ENCODE results near the gene TASP1.

GRCh38 chr20:13613917-13614316, 24.8 kb downstream of the TASP1 start:
- TF ChIP-seq SREBF2 (IDR thresholded peaks at IDR 0.05; ENCODE audit: low read length) (no peak), POLR2AphosphoS5 (IDR thresholded peaks at IDR 0.05; ENCODE audit: low read length) (no peak), NFXL1 (IDR thresholded peaks at IDR 0.05; ENCODE audit: borderline replicate concordance) (no peak), CEBPB (IDR thresholded peaks at IDR 0.05; ENCODE audit: borderline replicate concordance in 1 of 2, low read depth in 2 of 2, low read length in 2 of 2) (no peak), ZNF687 (IDR thresholded peaks at IDR 0.05) (no peak), RCOR1 (conservative IDR thresholded peaks at IDR 0.05; ENCODE audit: low read depth, low read length) (no peak), POLR2A (IDR thresholded peaks at IDR 0.05; ENCODE audit: low read depth, low read length) (no peak)
- TF ChIP-seq, protein P1, sequence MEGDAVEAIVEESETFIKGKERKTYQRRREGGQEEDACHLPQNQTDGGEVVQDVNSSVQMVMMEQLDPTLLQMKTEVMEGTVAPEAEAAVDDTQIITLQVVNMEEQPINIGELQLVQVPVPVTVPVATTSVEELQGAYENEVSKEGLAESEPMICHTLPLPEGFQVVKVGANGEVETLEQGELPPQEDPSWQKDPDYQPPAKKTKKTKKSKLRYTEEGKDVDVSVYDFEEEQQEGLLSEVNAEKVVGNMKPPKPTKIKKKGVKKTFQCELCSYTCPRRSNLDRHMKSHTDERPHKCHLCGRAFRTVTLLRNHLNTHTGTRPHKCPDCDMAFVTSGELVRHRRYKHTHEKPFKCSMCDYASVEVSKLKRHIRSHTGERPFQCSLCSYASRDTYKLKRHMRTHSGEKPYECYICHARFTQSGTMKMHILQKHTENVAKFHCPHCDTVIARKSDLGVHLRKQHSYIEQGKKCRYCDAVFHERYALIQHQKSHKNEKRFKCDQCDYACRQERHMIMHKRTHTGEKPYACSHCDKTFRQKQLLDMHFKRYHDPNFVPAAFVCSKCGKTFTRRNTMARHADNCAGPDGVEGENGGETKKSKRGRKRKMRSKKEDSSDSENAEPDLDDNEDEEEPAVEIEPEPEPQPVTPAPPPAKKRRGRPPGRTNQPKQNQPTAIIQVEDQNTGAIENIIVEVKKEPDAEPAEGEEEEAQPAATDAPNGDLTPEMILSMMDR (IDR thresholded peaks at IDR 0.05 in 2 of 3, conservative IDR thresholded peaks at IDR 0.05 in 1 of 3; ENCODE audit: control insufficient read depth in 2 of 3, extremely low read depth in 1 of 3, insufficient read depth in 1 of 3, low read depth in 3 of 3, low read length in 3 of 3): no peak

Measured in GM12878 (cell line).